SK-N-SH treated with all-trans-retinoic acid at 6 μM for 48 hours (cell line): ENCODE results near the gene AMOTL2.

Experiments
- ATAC-seq: fragments of 200-7000 bp; cut with Tn5 transposase; 3 replicates; pipeline ENCODE4 v1.9.1; 2020; ENCODE audit warnings: mild to moderate bottlenecking, moderate library complexity
- BACH2 ChIP-seq: fragments of 250-450 bp; sonication (Bioruptor Pico); IDR thresholded peaks from 2 replicates; pipeline ENCODE4 v1.9.0; 2021; ENCODE audit warnings: mild to moderate bottlenecking, borderline replicate concordance
- CREB5 ChIP-seq: fragments of 250-450 bp; sonication (Bioruptor Pico); IDR thresholded peaks from 2 replicates; pipeline ENCODE4 v1.5.1; 2020; ENCODE audit warnings: low read depth, mild to moderate bottlenecking, moderate library complexity
- CSDC2 ChIP-seq: fragments of 250-450 bp; sonication (Bioruptor Pico); IDR thresholded peaks from 2 replicates; pipeline ENCODE4 v1.5.0; 2020; ENCODE audit warnings: mild to moderate bottlenecking, moderate library complexity
- CSRNP3 ChIP-seq: fragments of 250-450 bp; sonication (Bioruptor Pico); IDR thresholded peaks from 2 replicates; pipeline ENCODE4 v1.5.1; 2021; ENCODE audit warnings: mild to moderate bottlenecking, moderate library complexity
- ESRRG ChIP-seq: fragments of 250-450 bp; sonication (Bioruptor Pico); IDR thresholded peaks from 2 replicates; pipeline ENCODE4 v1.6.1; 2021; ENCODE audit warnings: mild to moderate bottlenecking
- GLIS3 ChIP-seq: fragments of 250-450 bp; sonication (Bioruptor Pico); IDR thresholded peaks from 2 replicates; pipeline ENCODE4 v1.5.0; 2020; ENCODE audit warnings: mild to moderate bottlenecking, moderate library complexity
- OSR1 ChIP-seq: fragments of 250-450 bp; sonication (Bioruptor Pico); IDR thresholded peaks from 2 replicates; pipeline ENCODE4 v1.8.0; 2022; ENCODE audit warnings: moderate library complexity, mild to moderate bottlenecking, inconsistent platforms
- PATZ1 ChIP-seq: fragments of 250-450 bp; sonication (Bioruptor Pico); IDR thresholded peaks from 2 replicates; pipeline ENCODE4 v1.8.0; 2020; ENCODE audit warnings: mild to moderate bottlenecking, moderate library complexity, borderline replicate concordance
- POU6F1 ChIP-seq: fragments of 250-450 bp; sonication (Bioruptor Pico); IDR thresholded peaks from 2 replicates; pipeline ENCODE4 v1.8.0; 2021; ENCODE audit warnings: low read depth, mild to moderate bottlenecking, moderate library complexity, borderline replicate concordance
- PPARA ChIP-seq: fragments of 250-450 bp; sonication (Bioruptor Pico); IDR thresholded peaks from 2 replicates; pipeline ENCODE4 v1.5.0; 2020; ENCODE audit warnings: mild to moderate bottlenecking, borderline replicate concordance
- RARB ChIP-seq: fragments of 250-450 bp; sonication (Bioruptor Pico); IDR thresholded peaks from 2 replicates; pipeline ENCODE4 v1.8.0; 2021; ENCODE audit warnings: mild to moderate bottlenecking, moderate library complexity
- SNAI2 ChIP-seq: fragments of 250-450 bp; sonication (Bioruptor Pico); IDR thresholded peaks from 2 replicates; pipeline ENCODE4 v1.5.0; 2020; ENCODE audit warnings: mild to moderate bottlenecking, moderate library complexity
- TCF4 ChIP-seq: fragments of 250-450 bp; sonication (Bioruptor Pico); IDR thresholded peaks from 2 replicates; pipeline ENCODE4 v1.8.0; 2021; ENCODE audit warnings: mild to moderate bottlenecking, moderate library complexity, borderline replicate concordance
- TOX ChIP-seq: fragments of 250-450 bp; sonication (Bioruptor Pico); IDR thresholded peaks from 2 replicates; pipeline ENCODE4 v1.8.0; 2021; ENCODE audit warnings: mild to moderate bottlenecking, moderate library complexity, borderline replicate concordance
- TSHZ2 ChIP-seq: fragments of 250-450 bp; sonication (Bioruptor Pico); IDR thresholded peaks from 2 replicates; pipeline ENCODE4 v1.5.0; 2020; ENCODE audit warnings: mild to moderate bottlenecking, moderate library complexity
- ZC3H10 ChIP-seq: fragments of 250-450 bp; sonication (Bioruptor Pico); IDR thresholded peaks from 2 replicates; pipeline ENCODE4 v1.5.1; 2021; ENCODE audit warnings: mild to moderate bottlenecking, moderate library complexity
- ZFP3 ChIP-seq: fragments of 250-450 bp; sonication (Bioruptor Pico); IDR thresholded peaks from 2 replicates; pipeline ENCODE4 v1.5.0; 2020; ENCODE audit warnings: mild to moderate bottlenecking, moderate library complexity
- ZFP30 ChIP-seq: fragments of 450-650 bp; formaldehyde crosslinking; IDR thresholded peaks from 2 replicates; pipeline ENCODE4 v1.5.0; 2022; ENCODE audit warnings: mild to moderate bottlenecking, moderate library complexity
- ZNF565 ChIP-seq: fragments of 450-650 bp; formaldehyde crosslinking; conservative IDR thresholded peaks from 2 replicates; pipeline ENCODE4 v1.5.0; 2020; ENCODE audit warnings: low read depth, mild to moderate bottlenecking, moderate library complexity
- ZNF70 ChIP-seq: fragments of 450-650 bp; formaldehyde crosslinking; IDR thresholded peaks from 2 replicates; pipeline ENCODE4 v1.5.0; 2020; ENCODE audit warnings: mild to moderate bottlenecking, moderate library complexity
- ZNF8 ChIP-seq: fragments of 450-650 bp; formaldehyde crosslinking; IDR thresholded peaks from 2 replicates; pipeline ENCODE4 v1.5.0; 2020; ENCODE audit warnings: mild to moderate bottlenecking, moderate library complexity

AMOTL2 gene

GRCh38 chr3:134311265-134311664, 63.0 kb downstream of the AMOTL2 start:
- TF ChIP-seq PPARA (CRISPR knock-in tag) (no peak), TCF4 (CRISPR knock-in tag) (no peak), RARB (CRISPR knock-in tag) (no peak), CREB5 (CRISPR knock-in tag) (no peak), POU6F1 (CRISPR knock-in tag) (no peak), ZNF8 (CRISPR knock-in tag) (no peak), BACH2 (CRISPR knock-in tag) (no peak), TSHZ2 (CRISPR knock-in tag) (no peak), ZNF565 (CRISPR knock-in tag) (no peak), CSDC2 (CRISPR knock-in tag) (no peak), ZC3H10 (CRISPR knock-in tag) (no peak), TOX (CRISPR knock-in tag) (no peak), ZFP30 (CRISPR knock-in tag) (no peak), OSR1 (CRISPR knock-in tag) (no peak), ESRRG (CRISPR knock-in tag) (no peak), CSRNP3 (CRISPR knock-in tag) (no peak)
- ATAC-seq, result peak; percentile 63

- ATAC-seq, result no peak
- TF ChIP-seq ZNF70 (CRISPR knock-in tag), result no peak
- TF ChIP-seq TCF4 (CRISPR knock-in tag), result no peak
- TF ChIP-seq ZFP3, result no peak
- no peak for TF ChIP-seq TSHZ2 (CRISPR knock-in tag)
- TF ChIP-seq PATZ1 (CRISPR knock-in tag), result no peak
- no peak for TF ChIP-seq GLIS3
- no peak for TF ChIP-seq CREB5 (CRISPR knock-in tag)
- TF ChIP-seq POU6F1 (CRISPR knock-in tag), result no peak
- TF ChIP-seq SNAI2 (CRISPR knock-in tag), result no peak
- no peak for TF ChIP-seq ZC3H10 (CRISPR knock-in tag)
- TF ChIP-seq TOX (CRISPR knock-in tag), result no peak
- TF ChIP-seq RARB (CRISPR knock-in tag), result no peak
- TF ChIP-seq ZNF8 (CRISPR knock-in tag), result no peak
- no peak for TF ChIP-seq CSRNP3 (CRISPR knock-in tag)
- TF ChIP-seq CSDC2 (CRISPR knock-in tag), result no peak
- TF ChIP-seq ESRRG (CRISPR knock-in tag), result no peak
Measured at GRCh38 chr3:134309987-134310700, 64.1 kb downstream of the AMOTL2 start.
